ENCODE results near the gene MINK1.

The MINK1 gene

DNA sequence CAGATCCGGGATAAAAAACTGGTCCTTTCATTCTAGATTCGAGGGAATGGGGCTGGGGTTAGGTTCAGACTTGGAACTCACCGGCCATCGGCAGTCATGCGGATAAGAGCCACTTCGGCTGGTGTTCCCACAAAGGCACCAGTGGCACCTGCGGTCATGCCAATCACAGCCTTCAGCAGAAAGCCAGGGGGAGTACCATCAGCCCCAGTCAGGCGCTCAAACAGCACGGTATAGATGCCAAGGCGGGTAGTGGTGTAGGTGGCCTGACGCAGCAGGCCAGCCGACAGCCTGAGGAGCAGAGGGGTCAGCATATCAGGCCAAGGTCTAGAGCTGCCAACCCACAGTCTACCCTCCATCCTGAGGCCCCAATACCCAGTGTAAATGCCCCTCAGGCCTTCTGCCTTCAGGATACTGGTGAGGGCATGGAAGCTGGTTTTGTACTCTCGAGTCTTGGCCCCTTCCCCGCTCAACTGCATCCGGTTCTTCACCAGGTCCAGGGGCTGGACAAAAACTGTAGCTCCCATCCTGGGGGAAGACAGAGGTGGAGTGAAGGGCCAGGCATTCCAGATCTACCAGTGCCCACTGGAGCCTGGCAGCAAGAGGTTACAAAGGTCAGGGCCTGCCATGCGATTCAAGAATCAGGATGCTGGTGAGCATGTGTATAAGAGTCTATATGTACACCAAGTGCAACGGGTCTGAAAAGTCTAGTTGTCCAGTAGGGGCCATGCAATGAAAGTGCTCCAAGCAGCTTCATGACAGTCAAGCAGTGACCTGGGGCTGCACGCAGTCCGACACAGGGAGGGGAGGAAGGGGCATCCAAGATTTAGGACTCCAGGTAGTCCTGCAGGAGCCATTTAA, 105.8 kb downstream of the MINK1 start:
- no peak for DNase-seq

DNA sequence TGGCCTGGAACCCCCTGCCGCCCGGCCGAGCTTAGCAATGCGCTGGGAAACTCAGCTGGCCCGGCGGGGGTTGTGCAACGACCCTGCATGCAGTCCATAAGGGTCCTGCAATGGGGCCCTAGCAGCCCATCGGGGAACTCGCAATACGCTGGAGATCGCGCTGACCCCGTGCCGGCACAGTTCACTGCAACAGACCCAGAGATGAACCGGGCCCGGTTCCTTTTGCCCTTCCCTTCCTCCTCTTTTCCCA, 106.3 kb downstream of the MINK1 start:
- peak in 1 of 2 experiments; percentile 27 for DNase-seq

DNA sequence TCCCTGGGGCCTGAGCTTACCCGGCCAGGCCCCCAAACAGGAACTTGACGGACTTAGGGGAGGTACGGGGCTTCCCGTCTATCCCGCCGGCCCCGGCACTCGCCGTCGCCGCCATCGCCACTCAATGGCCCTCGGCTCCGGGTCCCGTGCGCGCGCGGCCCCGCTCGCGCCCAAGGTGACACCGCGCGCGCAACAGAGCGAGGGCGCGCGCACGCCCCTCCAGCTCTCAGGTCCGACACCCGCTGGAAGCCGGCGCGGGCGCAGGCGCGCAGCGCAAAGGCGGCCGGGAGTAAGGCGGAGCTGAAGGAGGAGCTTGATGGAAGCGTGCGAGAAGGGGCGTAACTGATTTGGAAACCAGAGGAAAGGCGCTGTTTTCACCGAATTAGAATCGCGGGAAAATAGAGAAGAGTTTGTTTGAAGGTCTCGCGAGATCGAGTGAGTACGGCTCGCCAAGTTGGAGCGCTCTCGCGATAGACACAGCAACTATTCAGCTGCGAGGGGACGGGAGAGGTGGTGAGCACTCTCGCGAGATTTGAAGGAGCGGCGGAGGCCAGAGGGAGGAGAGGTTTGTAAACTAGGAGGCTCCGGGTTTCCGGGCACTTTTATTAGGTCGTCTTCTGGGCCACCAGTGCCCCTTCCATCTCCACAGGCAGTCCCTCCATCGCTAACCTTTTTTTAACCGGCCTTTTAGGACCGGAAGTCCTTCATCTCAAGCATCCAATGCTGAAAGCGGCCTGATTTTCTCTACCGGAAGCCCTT, 106.8 kb downstream of the MINK1 start, which contains the start of the genes RNF167 and SLC25A11:
RNF167 (plus strand) TSS at position 473 of the 759 bp plus-strand sequence. CDS start 642 bp downstream, outside the sequence.
SLC25A11 (minus strand) TSS at position 251 of the 759 bp plus-strand sequence; CDS start at position 115, 136 bp downstream.
- DNase-seq = peak; percentile 88 to 96

DNA sequence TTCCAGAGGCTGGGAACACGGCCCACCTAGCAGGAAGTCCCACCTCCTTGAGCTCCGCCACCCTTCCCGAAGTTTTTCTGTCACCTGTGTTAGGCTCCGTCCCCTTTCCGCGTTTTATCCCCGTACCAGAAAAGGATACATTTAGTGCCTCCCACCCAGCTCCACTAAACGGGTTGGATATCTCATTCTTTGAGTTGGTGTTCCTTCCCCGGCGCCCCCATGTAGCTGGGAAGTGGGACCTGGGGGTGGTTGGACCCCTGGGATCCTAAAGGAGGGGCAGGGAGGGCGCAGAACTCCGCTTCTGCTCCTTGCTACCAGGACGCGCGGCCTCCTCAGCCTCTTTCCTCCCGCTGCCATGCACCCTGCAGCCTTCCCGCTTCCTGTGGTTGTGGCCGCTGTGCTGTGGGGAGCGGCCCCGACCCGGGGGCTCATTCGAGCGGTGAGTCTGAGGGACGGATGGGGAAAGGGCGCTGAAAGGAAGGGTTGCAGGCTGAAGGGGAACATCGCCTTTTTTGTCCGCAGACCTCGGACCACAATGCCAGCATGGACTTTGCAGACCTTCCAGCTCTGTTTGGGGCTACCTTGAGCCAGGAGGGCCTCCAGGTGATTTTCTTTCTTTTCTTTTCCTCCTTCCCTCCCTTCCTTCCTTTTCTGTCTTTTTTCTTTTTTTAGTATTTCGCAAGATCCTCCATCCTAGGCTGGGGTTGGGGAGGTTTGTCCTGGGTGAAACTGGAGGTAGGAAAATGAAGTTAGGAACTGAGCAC, 107.6 kb downstream of the MINK1 start:
- peak in 1 of 2 experiments; percentile 34 for DNase-seq

DNA sequence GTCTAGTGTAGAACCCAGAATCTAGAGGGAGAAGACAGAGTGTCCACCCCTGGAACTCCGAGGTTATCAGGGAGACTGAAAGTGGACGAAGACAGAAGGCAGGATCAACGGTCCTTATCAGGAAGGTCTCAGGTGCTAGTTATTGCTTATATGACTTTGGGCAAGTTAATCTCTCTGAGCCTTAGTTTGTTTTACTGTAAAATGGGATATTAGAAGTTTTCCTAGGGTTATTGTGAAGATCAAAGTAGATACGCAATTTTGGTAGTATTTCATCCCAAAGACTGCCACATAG, 108.1 kb downstream of the MINK1 start:
- DNase-seq = no peak

DNA sequence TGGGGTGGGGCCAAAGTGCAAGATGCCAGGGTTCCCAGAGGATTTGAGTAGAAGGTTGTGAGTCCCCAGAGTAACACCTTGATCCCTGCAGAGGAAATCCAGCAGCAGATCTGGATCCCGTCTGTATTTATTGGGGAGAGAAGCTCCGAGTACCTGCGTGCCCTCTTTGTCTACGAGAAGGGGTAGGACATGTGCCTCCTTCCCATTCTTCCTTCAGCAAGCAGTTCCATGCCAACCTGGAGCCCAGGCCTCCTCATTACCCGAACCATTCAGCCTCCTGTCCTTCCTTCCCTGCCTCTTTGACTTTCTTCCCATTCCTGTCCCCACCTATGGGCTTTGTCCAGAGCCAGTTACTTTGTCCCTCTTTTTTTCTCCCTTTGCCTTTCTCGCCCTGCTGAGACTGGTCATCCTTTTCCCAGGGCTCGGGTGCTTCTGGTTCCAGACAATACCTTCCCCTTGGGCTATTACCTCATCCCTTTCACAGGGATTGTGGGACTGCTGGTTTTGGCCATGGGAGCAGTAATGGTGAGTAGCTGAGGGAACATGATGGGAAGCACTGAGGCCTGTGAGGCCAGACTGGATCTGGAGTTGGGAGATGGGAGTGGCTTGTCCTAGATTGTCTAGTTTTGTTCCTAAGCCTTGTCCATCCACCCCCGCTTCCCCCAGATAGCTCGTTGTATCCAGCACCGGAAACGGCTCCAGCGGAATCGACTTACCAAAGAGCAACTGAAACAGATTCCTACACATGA, 109.8 kb downstream of the MINK1 start:
- DNase-seq = no peak

DNA sequence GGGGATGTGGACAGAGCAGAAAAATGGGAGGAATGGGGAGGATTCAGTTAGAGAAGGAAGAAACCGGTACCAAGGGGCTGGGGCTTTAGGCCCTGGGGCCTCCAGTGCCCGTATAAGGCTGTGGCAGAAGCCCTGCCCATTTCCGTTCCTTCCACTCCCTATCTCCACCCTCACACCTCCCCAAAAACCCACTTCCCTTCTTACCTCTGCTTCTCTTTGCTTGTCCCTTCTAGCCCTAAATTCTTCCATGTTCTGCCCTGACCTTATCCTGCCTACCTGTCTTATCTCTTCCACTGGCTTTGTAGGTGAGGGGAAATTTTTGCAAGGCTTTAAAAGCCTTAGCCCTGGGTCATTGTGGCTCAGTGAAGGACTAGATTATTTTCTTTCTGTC, 111.0 kb downstream of the MINK1 start:
- peak; percentile 32 to 43 for DNase-seq

DNA sequence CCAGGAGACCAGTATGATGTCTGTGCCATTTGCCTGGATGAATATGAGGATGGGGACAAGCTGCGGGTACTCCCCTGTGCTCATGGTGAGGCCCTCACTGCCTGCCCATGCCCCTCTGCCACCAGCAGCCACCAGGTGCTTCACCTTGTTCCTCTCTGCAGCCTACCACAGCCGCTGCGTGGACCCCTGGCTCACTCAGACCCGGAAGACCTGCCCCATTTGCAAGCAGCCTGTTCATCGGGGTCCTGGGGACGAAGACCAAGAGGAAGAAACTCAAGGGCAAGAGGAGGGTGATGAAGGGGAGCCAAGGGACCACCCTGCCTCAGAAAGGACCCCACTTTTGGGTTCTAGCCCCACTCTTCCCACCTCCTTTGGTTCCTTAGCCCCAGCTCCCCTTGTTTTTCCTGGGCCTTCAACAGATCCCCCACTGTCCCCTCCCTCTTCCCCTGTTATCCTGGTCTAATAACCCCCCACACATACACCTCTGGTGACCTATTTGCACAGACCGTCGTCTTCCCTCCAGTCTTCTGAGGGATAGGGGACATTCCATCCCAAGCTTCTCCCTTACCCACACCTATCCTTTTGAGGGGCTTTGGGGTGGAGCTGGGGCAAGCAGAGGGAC, 111.5 kb downstream of the MINK1 start:
- peak in 1 of 2 experiments; percentile 29 for DNase-seq

DNA sequence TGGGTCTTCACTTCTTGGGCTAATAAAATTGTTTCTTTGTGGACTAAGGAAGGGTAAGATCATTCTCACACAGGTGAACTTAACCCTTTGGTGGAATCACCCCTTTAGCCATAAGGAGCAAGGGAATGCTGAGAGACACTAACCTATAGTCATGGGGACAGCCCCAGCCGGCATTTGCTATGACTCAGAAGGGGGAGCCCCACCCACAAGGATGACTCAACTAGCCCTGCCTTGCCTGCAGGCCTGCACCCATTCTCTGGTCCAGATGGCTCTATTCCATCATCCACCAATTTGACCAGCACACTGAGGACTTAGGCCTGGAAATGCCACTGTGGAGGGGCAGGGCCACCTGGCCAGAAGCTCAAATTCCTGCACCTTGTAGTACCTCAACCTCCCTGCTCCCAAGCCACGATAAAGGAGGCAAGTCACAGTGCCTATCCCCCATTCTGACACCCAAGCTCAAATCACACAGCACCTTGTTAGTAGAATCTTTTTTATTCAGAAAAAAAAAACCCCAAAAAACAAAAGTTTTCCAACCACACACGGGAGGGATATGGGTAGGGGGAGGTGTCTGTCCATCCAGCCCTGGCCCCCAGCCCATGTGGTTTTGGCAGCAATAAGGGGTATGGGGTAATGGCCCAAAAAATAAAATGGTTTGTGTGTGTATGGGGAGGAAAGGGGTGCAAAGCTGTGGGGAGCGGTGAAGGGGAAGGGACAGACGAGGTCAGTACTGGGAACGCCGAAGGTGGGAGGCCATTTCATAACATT, 112.2 kb downstream of the MINK1 start:
- peak; percentile 76 to 87 for DNase-seq

DNA sequence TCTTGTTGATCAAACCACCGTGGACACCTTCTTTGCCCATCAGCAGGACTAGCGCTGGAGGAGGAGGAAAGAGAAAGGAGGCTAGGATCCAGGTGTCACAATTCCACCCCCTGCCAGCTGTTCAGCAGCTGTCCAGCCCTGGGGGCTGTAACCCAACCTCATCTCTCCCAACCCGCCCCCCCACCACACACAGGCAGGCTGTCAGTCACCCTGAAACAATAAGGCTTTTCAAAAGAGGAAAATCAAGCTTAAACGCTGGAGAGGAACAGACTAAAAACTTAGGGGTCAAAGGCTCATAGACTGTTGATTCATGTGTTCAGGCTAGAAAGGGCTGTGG, 112.8 kb downstream of the MINK1 start:
- no peak for DNase-seq

DNA sequence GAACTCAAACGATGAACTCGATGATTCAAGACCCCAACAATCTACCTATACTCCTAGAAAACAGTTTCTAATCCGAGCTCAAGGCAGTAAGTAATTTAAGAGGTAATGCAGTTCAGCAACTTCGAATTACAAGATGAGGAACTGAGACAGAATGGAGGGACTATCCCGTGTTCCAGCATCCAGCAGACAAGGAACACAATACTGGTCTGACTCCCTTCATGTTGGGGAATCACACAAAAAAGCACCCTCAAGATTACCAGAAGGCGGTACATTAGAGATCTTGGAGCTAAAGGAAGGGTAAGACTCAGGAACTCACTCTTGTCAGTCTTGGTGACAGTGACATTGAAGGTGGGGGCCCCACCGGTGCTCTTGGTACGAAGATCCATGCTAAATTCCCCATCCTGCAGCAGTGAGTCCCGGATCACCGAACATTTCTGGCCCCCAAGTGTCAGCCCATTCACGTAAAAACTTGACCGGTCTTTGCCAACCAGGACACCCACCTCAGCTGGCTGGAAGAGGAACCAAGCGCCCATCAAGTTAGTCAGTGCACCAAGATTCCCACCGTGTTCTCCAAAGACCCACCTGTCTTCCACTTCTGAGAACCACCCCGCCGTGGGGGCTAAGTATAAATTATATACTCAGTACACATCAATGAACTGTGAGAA, 113.3 kb downstream of the MINK1 start:
- no peak for DNase-seq

DNA sequence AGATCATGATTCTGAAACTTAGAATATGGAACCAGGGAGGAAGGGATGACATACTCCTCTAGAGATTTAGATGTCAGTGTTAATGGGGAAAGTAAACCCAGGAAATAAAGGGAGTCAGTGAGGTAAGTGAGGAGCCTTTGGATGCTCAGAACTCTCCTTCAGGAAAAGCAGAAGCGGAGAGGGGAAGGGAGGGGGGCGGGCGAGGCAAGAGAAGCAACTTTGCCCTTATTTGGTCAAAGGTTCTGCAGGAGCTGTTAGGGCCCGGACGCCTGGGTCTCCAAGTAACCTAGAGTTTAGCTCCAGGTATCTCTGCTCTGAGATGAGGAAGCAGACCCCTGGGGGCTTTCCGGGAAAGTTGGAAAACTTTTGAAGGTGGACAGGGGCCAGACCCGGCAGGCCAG, 113.9 kb downstream of the MINK1 start:
- no peak for DNase-seq

All from stimulated activated CD4-positive, alpha-beta T cell treated with anti-CD3 and anti-CD28 coated beads, Interleukin-4, amount 100 ng/mL, for 4 hours (primary cell).